DMS79 treated with DMSO at 0.1 percent for 48 hours (cell line): ENCODE results near the gene ADD1.

Experiments used
- DNase-seq: peaks from one replicate; lab custom pipeline; 2025; lab: John Stamatoyannopoulos, UW

The ADD1 gene

DNA sequence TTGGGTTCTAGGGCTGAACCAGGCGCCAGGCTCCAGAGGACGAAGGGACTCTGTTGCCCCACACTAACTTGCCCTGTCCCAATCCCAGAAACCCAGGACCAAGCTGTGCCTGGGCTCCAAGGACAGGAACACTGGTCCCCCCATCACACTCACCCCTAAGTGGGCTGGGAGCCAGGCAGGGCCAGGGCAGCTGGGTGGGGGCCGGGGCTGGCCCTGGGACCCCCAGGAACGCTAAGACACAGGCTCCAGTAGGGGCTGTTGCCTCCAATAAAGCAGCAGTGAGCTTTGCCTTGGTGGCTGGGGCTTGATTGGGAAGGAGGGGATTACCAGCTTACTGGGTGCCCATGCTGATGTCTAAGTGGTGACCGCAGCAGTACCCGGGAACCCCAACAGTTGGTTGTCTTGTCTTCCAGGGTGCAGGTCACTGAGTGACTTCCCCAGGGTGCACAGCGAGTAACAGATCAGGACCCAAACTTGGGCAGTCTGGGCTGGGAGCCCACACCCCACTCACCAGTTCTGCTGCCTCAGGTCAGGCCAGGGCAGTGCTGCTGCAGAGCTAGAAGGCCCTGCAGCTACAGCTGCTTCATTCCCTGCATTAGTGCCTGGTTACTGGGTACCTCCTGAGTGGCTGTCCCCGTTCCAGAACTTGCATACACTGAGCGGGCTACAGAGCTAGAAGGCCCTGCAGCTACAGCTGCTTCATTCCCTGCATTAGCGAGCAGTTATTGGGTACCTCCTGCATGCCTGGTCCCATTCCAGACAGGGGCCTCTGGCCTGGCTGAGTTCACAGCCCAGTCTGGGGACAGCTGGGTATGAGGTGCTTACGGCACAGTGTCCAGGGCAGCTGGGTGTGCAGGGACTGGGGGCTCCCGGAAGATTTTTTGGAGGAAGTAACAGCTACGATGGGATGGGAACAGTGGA lies 9.4 kb upstream of the ADD1 start:
- DNase-seq: no peak

DNA sequence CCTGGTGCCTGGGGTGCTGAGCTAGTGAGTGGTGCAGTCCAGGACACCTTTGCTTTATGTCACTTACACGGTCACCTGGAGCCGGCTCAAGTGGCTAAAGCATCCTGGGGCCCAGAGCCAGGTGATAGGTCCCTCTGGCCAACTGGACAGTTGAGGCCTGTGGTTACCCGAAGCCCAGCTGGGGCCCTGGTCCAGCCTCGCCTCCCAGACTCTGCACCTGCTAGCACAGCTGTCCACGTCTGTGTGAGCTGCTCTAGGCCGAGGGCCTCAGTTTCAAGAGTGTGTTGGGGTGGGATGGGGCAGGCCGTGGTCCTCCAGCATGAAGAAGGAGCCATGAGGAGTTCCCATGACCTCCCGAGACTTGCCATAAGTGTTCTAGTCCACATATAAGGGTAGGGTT lies 7.7 kb upstream of the ADD1 start:
- no peak for DNase-seq

DNA sequence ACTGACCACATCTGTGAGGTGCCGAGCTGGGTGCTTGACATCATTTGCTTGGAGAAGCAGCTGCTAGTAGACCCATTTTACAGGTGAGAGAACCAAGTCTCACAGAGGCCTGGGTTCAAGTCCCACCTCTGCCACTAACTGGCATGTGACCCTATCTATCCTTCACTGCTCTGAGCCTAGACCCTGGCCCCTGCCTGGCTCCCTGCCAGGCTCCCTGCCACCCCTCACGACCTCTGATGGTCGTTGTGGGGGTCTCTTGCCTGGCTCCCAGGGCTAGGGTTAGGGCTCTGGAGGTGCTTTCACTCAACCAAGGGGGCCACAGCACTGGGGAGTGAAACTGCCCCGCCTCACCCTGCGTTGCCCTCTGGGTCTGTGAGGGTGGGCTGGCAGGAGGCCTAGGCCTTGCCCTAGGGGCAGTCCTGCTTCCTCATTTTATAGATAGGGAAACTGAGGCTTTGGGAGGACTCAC lies 7.2 kb upstream of the ADD1 start:
- no peak for DNase-seq

DNA sequence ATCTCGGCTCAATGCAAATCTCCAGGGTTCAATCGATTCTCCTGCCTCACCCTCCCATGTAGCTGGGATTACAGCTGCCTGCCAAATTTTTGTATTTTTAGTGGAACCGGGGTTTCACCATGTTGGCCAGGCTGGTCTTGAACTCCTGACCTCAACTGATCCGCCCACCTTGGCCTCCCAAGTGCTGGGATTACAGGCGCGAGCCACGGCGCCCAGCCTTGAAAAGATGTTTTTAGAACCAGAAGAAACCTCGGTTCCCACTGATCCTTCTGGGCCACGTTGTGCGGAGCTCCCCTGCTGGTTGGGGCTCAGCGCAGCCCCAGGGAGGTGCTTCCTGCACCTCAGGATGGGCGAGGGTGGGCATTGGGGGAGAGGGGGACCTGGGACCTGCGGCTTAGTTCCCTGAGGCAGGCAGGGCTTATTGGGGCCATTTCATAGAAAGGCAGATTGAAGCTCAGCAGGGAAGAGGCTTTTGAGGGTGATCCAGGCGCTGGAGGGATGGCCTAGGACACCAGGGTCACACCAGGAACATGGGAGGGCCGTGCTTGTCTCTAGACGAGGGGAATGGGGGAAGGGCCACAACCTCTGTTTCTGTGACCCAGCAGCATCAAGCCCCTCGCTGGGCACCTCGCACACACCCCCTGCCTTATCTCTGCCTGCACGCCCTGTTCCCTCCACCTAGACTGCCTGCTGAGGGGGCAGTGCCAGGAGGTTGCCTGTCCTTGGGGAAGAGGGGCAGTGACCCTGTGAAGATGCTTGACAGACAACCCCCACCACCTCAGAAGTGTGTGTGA lies 6.3 kb upstream of the ADD1 start:
- no peak for DNase-seq

DNA sequence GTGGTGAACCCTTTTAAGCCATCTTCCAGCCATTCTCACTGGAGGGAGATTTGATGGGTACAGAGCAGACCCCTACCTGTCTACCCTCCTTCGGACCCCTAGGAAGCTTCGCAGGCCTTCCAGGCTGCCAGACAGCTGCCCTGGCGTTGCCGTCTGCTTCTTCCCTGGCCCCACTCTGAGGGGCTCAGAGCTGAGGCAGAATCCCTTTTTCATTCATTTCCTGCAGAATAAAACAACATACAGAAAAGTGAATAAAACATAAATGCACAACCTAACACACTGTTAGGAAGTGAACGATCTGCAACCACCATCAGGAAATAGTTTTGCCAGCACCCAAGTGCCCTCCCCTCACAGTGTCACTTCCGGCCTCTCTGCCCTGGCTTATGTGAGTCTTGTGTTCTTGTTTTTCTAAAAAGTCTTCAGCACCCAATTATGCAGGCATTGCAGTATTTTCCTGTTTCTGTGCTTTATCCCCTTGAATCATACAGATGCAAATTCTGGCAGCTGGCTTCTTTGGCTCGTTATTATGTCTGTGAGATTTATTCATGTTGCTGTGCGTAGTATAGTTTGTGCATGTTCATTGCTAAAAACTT lies 5.6 kb upstream of the ADD1 start:
- DNase-seq: no peak

DNA sequence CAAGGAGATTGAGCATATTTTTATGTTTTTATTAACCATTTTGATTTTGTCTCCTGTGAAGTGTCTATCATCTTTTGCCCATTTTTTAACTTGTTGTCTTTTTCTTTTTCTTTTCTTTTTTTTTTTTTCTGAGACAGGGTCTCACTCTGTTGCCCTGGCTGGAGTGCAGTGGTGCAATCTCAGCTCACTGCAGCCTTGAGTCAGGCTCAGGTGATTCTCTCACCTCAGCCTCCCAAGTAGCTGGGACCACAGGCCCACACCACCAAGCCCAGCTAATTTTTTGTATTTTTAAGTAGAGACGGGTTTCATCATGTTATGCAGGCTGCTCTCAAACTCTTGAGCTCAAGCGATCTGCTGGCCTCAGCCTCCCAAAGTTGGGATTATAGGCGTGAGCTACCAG lies 4.6 kb upstream of the ADD1 start:
- no peak for DNase-seq

DNA sequence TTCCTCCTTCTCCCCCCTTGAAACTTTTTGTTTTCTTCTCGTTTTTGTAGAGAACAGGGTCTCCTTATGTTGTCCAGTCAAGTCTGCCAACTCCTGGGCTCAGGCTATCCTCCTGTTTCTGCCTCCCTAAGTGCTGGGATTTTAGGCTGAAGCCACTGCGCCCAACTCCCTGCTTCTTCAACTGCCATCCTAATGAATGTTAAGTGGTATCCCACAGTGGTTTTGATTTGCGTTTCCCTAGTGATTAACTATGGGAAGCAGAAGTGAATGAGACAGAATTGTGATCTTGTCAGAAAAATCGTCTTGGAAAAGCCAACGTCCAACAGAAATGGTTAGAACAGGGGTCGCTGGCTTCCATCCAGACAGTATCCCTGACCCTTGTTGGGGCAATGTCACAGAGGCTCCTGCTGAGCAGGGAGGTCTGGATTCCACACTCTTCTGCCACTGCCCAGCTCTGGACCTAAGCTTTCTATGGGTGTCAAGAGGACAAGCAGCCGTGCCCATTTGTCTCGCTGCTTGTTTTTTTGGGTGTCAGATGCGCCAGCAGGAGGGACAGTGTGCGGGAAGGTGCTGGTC lies 869 bp upstream of the ADD1 start:
- no peak for DNase-seq

DNA sequence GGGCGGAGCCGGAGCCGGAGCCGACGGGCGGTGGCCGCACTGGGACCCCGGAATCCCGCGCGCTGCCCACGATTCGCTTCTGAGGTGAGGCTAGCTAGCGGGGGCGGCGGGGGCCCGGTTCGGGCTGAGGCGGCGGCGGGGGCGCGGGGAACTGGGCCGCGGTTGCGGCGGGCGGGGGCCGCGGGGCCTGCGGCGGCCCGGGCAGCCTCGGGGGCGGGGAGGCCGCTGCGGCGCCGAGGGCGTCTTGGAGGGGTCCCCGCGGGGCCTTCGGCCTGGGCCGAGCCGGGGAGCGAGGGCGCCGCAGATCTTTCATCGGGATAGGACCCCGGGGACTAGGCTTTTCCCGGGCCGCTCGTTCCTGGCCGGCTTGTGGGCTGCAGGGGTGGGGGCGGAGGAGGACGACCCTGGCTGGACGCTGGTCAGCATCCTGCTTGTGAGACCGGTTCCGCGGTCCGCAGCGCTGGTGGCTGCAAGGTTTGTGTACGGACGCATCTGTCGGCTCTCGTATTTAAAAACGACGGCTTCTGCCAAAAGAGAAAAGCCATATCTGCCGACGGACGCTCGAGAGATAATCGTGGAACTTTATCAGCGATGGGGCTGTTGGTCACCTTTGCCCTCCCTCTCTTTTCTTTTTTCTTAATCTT lies 419 bp downstream of the ADD1 start:
- no peak for DNase-seq

DNA sequence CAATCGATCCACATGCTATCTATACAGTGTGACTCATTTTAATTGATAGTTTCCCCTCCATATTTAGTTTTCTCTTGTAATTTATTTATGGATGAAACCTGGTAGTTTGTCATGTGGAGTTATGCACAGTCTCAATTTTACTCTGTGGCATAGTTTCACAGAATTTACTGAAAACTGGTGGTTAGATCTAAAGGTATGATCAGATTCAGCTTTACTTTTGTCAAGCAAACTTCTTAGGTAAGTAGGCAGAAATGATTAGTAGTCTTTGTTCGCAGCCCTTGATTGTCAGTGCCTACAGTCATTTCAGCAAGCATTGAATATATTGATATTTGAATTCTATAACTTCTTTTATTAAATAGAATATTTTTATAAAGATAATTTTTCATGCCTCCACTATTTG lies 2.5 kb downstream of the ADD1 start:
- DNase-seq: no peak

DNA sequence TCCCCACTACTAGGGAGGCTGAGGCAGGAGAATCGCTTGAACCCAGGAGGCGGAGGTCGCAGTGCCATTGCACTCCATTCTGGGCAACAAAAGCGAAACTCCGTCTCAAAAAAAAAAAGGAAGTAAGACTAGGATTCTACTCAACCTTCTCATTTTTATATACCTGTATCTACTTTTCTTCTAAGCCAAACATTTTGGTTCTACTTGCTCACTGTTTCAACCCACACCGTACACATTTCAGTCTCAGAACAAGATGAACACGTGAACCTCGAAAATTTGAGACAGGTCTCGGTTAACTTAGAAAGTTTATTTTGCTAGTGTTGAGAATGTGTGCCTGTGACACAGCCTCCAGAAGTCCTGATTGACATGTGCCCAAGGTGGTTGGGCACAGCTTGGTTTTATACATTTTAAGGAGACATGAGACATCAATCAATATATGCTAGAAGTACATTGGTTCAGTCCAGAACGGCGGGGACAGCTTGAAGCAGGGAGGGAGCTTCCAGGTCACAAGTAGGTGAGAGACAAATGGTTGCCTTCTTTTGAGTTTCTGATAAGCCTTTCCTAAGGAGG lies 3.7 kb downstream of the ADD1 start:
- DNase-seq: no peak

DNA sequence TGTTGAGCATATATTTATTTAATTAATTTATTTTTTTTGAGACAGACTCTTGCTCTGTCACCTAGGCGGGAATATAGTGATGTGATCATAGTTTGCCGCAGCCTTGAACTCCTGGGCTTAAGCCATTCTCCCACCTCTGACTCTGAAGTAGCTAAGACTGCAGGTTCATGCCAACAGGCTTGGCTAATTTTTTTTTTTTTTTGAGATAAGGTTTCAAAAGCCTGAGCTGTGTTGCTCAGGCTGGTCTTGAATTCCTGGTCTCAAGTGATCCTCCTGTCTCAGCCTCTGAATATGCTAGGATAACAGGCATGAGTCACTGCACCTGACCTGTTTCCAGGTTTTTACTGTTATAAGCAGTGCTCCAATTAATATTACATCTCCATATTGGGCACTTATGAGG lies 4.8 kb downstream of the ADD1 start:
- DNase-seq: peak; percentile 23

DNA sequence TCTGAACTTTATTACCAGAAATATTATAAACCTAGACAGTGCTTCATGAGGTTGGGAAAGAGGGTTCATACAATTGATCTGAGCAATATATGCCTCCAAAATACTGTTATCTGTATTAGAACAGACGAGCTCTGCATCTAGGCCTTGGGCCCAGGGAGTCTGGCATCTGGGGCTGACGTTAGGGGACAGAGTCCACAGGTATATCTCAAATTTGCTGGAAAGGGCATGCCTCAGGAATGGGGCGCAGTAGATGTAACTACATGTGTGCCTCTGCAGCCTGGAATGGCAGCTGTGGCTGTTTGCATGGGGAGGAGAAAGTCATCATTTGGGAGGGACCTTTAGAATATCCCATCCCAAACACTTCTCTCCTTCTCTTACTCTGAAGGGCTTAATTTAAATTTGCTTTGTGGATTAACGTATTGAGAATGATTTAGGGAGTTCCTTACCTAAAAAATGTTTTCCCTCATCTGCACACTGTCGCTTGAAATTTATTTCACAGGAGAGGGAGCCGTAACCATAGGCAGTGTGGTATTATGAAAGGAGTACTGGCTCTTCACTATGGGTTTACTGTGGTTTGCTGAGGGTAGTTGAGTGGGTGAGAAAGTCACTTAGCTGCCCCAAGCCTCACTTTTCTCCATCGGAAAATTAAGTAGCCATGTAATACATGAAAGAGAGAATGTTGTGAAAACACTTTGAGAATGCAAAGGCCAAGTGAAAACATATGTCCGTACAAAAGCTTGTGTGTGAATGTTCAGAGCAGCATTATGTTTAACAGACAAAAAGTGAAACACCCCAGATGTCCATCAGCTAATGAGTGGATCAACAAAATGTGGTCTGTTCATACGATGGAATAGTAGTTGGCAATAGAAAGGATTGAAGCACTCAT lies 5.9 kb downstream of the ADD1 start:
- peak; percentile 1 for DNase-seq

DNA sequence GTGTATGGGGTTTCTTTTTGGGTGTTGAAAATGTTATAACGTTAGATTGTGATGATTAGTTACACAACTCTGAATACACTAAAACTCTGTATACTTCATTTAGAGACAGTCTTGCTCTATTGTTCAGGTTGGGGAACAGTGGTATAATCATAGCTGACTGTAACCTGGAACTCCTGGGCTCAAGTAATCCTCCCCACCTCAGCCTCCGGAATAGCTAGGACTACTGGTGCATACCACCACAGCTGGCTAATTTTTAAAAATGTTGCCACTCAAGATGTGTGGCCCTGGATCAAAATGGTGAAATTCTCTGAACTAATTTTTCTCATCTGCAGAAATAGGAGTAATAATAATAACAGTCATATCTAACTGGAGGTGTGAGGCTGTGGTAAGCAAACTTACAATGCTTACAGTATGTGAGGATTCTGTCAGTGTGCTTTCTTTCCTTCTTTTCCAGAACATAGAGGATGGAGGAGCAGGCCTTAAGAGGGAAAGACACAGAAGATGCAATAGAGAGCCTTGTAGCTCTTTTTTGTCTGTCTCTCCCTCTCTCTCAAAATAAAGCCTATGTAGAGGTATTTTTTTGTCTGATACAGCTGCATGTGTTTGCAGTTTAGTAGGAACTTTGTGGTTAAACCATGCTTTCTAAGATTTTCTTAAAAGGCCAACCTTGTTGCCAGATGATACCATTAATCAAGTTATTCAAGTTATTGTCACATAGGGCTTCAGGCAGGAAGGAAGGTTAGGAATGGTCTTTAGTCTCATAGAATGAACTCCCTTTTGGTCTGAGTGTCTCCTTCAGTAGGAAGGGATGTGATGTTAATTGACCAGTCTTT lies 7.5 kb downstream of the ADD1 start:
- no peak for DNase-seq

DNA sequence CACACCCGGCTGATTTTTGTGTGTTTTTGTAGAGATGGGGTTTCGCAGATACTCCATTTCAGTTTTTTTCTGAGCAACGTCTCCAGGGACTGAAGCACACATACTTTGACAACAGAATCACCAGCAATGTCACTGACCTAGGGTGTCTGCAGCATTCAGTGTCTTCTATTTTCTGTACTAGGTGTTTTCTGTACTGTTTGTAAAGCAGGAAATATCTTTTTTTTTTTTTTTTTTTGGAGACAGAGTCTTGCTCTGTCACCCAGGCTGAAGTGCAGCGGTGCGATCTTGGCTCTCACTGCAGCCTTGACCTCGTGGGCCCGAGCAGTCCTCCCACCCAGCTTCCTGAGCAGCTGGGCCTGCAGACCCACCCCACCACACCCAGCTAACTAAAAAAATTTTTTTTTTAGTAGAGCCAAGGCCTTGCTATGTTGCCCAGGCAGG lies 8.9 kb downstream of the ADD1 start:
- DNase-seq: no peak

DNA sequence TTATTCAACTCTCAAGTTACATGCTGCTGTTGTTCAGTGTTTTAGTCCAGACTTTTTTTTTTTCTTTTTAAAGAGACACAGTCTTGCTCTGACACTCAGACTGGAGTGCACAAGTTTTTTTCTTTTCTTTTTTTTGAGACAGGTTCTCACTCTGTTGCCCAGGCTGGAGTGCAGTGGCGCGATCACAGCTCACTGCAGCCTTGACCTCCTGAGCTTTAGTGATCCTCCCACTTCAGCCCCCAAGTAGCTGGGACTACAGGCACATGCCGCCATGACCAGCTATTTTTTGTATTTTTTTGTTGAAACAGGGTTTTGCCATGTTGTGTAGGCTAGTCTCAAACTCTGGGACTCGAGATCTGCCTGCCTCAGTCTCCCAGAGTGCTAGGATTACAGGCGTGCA lies 11.9 kb downstream of the ADD1 start:
- DNase-seq: no peak

DNA sequence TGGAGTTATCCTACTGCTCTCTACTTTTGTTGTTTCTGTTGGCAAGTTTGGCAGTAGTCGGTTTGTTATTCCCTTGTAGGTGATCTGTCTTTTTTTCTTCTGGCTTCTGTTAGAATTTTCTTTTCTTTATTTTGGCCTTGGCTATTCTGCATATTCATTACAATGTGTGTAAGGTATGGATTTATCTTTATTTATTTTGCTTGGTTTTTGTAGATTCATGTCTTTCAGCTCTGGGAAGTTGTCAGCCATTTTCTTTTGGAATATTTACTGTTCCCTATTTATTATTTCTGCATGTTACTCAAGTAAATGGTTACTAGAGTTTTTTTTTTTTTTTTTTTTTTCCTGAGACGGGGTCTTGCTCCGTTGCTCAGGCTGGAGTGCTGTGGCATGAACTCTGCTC lies 12.6 kb downstream of the ADD1 start:
- DNase-seq: no peak

DNA sequence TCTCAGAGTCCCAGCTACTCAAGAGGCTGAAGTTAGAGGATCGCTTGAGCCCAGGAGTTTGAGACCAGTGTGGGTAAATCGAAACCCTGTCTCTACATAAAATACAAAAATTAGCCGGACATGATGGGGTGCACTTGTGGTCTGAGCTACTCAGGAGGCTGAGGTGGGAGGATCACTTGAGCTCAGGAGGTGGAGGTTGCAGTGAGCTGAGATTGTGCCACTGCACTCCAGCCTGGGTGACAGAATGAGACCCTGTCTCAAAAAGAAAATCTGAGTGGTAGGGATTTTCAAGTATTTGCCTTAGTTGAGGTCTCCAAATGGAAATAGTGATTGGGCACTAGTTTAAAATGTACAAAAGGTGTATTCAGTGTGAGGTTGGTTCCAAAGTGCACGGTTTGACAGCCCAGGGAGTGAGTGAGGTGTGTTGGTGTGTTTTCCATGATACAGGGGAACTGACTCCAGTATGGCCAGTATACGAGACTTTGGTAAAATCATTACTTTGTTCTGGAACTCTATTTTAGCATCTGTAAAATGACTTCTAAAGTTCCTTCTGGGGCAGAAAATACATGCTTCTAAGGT lies 13.8 kb downstream of the ADD1 start:
- no peak for DNase-seq

DNA sequence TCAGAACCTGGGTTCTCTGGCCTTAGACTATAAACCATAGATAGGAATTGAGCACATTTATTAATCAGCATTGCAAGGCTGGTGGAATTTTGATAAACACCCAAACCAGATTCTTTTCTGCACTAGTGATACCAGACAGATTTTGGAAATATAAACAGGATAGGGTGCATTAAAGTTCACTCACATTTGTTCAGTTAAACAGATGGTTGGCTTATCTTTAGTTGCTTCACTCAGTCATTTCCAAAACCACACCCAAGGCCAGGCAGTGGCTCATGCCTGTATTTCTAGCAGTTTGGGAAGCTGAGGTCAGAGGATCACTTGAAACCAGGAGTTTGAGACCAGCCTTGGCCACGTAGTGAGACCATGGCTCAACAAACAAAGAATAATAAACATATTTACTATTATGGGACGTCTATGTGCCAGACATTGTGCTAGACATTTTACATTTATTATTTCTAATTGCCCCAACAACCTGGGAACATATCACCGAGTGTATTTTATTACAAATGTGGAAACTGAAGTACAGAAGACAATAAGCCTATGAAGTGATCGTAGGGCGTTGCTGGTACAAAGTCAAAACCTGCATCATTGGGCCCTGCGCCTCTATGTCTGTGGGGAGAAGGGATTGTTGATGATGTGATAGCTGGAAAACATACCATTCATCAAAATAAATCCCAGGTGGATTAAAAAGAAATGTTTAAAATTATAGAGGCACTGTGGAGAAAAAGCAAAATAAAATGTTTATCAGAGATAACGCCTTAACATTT lies 15.0 kb downstream of the ADD1 start:
- no peak for DNase-seq
